GM18858 (cell line): ENCODE data around the gene BCL7A.
"Not testable (repeated sequence)": the region's sequence is repeated elsewhere in the genome, so short reads cannot be mapped to it uniquely, and the experiment has no call there.

Experiments
- ATAC-seq: cut with Tn5 transposase; IDR thresholded peaks from one replicate; pipeline ENCODE4 v1.9.1; 2021; ENCODE audit not compliant: unreplicated experiment

Gene BCL7A

GRCh38 chr12:122051231-122051876, 29.7 kb downstream of the BCL7A start:
- ATAC-seq, result no peak

GRCh38 chr12:122052285-122052684, 30.6 kb downstream of the BCL7A start:
- no peak for ATAC-seq

GRCh38 chr12:122054842-122055520, 33.3 kb downstream of the BCL7A start:
- no peak for ATAC-seq

GRCh38 chr12:122056406-122056805, 34.7 kb downstream of the BCL7A start:
- ATAC-seq, result not testable (repeated sequence)

- no peak for ATAC-seq
These were observed 35.5 kb downstream of the BCL7A start for GRCh38 chr12:122057007-122057735.

GRCh38 chr12:122057769-122058168, 36.1 kb downstream of the BCL7A start:
- ATAC-seq, result no peak

GRCh38 chr12:122058549-122059149, 37.0 kb downstream of the BCL7A start:
- ATAC-seq, result no peak

GRCh38 chr12:122059203-122059960, 37.7 kb downstream of the BCL7A start:
- ATAC-seq, result no peak

GRCh38 chr12:122060081-122060501, 38.4 kb downstream of the BCL7A start:
- no peak for ATAC-seq

- no peak for ATAC-seq
These were observed 39.6 kb downstream of the BCL7A start for GRCh38 chr12:122061253-122061652.

GRCh38 chr12:122062832-122063693, 41.4 kb downstream of the BCL7A start:
- no peak for ATAC-seq

GRCh38 chr12:122063694-122064024, 42.0 kb downstream of the BCL7A start:
- ATAC-seq, result no peak

GRCh38 chr12:122064025-122064777, 42.5 kb downstream of the BCL7A start:
- no peak for ATAC-seq

- ATAC-seq, result no peak
These were observed 43.3 kb downstream of the BCL7A start for GRCh38 chr12:122064780-122065588.

GRCh38 chr12:122067548-122067947, 45.9 kb downstream of the BCL7A start:
- no peak for ATAC-seq

- ATAC-seq, result peak; percentile 67
These were observed 46.3 kb downstream of the BCL7A start for GRCh38 chr12:122067966-122068365.

GRCh38 chr12:122072031-122072970, 50.6 kb downstream of the BCL7A start:
- no peak for ATAC-seq
